Fibroblast of skin of right biceps (primary cell): ENCODE measurements around the gene KLHL9.
"Not testable (repeated sequence)": the region's sequence is repeated elsewhere in the genome, so short reads cannot be mapped to it uniquely, and the experiment has no call there.

Experiments used
- DNase-seq: peaks from one replicate; pipeline ENCODE4 v3.0.0-alpha.2; 2013

KLHL9 gene

DNA sequence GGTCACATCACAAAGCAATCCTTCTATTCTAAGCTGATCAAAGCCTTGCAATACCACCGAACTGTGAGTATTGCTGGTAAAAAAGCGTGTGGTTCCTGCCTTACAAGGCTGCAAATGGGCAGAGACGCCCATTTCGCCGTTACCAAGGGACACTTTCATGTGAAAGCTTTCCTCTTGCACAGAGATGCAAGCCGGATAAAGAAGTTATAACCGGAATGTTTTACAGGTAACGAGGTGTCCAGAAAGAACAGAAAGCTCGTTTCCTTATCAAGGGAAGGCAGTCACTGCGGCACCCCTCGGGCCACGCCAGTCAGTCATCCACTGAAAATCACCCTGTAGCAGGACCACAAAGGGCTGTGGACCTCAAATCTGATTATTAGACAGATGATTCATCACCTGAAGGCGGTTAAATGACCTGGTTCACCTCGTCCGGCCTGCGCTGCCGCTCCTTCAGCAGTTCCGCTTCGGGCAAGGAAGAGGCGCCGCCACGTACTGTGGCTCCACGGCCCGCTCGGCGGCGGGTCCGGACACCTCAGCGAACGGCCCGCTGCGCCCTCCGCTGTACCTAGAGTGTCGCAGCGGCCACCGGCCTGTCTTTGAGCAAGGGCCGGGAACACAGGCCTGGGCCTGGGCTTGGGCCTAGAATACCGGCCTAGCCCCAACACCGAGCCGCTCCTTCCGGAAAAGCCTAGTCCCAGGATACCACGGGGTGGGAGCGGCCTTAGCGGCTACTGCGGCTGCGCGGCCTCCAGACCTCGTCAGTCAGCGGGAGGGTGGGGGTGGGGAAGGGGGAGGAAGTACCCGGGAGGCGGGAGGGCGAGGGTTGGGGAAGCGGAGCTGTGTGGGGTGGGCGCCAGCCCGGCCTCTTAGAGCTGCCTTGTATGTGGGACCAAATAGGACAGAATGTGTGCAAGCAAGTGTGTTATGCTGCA is at the start of gene KLHL9:
TSS of gene KLHL9 (minus strand) at position 704 of the 932 bp plus-strand sequence. CDS start at position 159, 545 bp downstream.
- peak; percentile 94 for DNase-seq

DNA sequence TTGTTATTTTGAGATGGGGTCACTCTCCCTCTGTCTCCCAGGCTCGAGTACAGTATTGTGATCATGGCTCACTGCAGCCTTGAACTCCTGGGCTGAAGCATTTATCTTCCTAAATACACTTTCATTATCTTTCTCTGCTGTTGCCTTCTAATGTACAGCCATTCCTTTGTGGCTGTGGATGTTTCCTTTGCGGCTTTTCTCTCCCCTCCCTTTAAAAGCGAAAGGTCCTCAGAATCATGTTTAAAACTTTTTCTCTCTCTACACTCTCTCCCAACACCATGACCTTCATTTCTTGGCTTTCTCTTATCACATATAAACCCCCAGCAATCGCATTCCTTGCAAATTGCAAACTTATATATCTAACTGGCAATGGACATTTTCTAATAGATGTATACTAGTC is 48.4 kb upstream of the KLHL9 start:
- DNase-seq, result no peak

- DNase-seq, result no peak
Observed at GRCh38 chr9:21381448-21382339, 46.5 kb upstream of the KLHL9 start.

GRCh38 chr9:21371467-21371866 is 36.3 kb upstream of the KLHL9 start:
- DNase-seq, result not testable (repeated sequence)

- no peak for DNase-seq
Observed at GRCh38 chr9:21367957-21368356, 32.8 kb upstream of the KLHL9 start, which contains the start of gene IFNA13. TSS of gene IFNA13 (minus strand) at chr9:21368057. CDS start at chr9:21368010, 47 bp downstream.

DNA sequence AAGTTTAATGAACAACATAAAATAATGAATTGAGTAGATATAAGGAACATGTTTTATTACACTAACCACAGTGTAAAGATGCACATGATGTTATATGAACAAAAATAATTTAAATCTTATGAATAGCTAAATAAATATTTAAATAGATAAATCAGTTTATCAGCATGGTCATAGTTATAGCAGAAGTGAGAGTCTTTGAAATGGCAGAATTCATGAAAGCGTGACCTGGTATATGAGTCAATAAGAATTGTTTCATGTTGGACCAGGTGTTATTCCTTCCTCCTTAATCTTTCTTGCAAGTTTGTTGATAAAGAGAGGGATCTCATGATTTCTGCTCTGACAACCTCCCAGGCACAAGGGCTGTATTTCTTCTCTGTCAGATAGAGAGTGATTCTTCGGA is 32.0 kb upstream of the KLHL9 start:
- DNase-seq, result not testable (repeated sequence)

GRCh38 chr9:21362287-21362686 is 27.1 kb upstream of the KLHL9 start:
- DNase-seq, result no peak

GRCh38 chr9:21357479-21358460 is 22.6 kb upstream of the KLHL9 start:
- DNase-seq, result peak; percentile 15

GRCh38 chr9:21350787-21351186 is 15.6 kb upstream of the KLHL9 start, which contains the start of gene IFNA6:
TSS of gene IFNA6 (minus strand) at chr9:21350887. CDS start at chr9:21350887, 0 bp downstream.
- DNase-seq, result no peak

DNA sequence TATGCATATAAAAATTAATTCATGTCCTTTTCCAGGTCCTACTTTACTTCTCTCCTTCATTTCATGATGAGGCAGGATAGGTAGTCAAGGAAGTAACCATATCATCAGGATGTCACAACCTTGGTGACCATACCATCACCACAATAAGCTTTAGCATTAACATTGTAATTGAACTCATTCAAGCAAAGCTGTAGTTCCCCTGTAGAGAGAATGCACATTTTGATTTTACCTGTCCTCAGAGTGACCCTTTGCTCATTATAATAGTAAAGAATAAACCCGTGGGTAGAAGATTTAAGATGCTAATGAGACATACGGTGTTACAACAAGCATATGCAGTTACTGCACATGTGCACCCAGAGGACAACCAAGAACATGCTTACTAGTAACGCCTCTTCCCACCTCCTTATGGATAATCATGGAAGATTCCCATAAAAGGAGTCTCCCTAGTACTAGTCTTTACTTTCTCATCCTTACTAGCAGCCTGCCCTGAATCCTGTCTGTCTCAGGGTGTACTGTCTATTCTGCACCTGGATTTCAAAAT is 13.3 kb upstream of the KLHL9 start:
- no peak for DNase-seq

DNA sequence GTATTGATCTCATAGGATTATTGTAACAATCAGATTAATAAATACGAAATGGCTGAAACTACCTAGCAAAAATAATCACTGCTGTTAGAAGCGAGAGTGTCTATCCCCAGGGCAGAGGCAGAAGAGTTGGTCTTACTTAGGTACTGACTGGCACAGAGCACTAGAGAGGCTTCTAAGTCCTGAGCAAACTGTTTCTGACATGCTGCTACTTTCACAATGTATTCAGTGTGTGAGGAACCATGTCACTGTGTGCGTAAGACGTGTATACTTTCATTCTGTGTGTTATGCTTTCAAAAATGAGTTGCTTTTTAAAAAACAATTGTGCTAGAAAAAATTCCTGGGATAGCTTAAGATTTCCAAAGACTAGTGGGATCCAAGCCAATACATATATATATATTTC is 5.5 kb upstream of the KLHL9 start:
- DNase-seq, result no peak

DNA sequence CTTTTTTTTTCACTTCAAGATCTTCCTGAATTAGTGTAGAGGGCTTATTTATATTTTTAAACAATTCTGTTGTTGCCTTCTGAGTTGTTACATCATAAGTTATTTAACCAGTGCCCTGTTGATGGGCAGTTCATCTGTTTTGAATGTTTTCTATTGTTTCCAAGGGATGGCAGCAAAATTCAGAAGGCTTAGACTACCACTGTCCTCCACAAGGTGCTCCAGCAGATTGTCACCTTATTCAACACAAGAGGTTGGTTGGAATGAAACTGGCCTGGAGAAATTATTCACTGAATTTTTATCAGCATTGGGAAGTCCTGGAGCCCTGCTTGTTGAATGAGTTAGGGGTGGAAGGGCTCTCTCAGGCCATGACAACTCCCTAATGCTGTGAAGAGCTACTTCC is 1.3 kb upstream of the KLHL9 start:
- DNase-seq, result no peak

DNA sequence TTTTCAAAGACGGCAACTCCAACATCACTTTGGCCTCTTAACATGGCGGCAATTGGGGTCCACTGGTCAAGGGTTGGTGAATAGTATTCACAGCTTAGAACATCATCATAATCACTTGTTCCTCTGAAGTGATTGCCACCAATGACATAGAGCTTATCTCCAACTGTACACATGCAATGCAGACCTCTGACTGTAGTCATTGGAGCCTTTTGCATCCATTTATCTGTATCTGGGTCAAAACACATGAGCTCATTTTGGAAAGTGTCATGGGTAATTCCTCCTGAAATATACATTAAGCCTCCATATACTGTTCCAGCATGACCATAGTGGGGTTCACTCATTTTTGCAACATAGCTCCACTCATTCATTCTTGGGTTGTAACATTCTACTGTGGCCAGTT is 2.0 kb downstream of the KLHL9 start:
- no peak for DNase-seq

DNA sequence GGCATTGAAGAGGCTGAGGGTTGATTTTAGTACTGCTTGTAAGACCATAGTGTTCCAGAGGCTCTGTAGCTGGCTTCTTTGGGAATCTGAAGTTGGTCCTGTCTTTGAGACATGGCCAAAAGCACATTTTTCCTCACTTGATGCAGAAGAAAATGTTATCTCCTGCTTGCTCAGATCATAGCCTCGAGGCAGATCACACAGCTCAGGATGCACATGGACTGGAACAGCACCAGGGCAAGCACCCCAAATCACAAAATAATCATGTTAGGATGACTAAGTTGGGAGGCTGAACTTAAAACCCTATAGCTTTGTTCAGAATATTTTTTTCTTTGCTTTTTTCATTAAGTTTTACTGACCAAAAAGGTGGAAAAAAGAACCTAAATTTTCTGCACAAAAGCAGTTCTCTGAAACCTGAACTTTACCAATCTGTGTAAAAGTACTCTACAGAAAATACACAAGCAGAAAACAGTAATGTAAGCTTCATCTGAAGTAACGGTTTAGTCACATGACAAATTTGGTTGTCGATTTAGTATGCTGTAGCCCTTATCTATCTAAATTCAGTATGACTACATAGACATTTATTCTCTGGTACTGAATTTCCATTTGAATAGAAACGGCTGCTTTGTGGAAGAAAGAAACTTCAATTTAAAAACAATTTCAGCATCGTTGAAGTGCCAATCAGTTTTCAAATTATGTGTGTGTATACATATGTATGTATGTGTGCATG is 3.4 kb downstream of the KLHL9 start:
- DNase-seq, result no peak

DNA sequence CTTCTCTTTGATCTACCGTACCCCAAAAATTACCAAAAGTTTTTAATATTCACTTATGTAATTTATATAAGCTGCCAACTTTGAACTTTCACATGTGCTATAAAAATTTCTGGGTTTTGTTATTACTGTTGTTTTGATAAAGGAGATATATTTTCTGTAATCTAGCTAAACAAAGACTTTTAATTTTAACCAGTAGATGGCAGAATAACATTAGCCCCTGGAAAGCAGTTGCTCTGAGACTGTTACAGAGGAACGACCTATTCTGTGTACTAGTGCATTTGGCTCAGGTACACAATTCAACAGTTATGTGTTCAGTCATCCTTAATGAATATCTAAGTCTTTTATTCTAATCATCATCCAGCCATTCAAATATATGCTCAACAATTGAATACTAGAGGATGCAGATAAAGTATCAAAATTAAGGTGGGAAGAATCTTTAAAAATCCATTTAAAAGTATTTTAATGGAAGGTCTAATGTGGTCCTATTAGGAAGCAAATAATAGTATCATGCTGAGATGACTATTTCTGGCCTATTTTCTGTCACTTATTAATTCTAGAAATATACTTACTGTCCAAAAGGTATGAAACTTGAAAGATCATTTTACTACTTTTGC is 8.6 kb downstream of the KLHL9 start:
- DNase-seq, result peak; percentile 42

- no peak for DNase-seq
Observed at GRCh38 chr9:21324047-21324446, 11.2 kb downstream of the KLHL9 start.

DNA sequence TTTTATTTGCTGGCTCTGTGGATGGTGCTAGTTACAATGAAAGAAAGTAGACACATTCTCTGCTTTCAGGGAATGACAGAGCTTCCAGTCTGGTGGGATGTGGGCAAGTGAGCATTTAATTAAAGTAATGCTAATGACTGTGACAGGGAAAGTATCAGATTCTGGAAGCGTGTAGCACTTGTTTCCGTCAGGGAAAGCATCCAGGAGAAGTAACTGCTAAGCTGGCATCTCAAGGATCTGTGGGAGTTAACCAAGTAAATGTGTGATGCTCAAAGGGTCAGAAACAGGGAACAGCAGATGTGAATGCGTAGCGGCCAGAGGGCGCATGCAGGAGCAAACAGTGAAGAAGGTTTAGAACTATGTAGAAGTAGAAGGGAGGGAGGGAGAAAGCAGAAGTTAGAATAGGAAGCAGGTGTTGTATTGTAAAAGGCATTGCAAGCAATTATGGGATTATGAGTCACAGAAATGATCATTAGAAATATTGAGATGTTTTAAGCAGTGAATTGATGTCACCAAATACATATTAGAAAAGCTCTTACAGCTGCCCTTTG is 12.2 kb downstream of the KLHL9 start:
- no peak for DNase-seq

DNA sequence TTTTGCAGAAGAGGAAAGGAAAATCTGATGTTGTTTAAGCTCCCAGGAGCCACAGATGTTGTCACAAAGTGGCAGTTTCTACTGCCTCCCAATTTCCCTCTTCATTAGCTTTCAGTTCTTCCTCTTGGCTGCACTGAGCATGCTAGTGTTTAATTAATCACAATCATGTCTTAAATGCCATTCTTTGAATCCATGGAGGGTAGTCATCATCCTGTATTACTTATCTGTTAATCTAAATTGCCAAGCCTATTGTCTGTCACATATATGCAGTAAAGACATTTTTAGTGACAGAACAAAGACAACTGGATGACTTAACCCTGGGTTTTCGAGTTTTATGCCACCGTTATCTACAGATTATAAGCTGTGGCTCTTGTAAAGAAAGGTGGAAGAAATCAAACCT is 14.7 kb downstream of the KLHL9 start:
- no peak for DNase-seq

GRCh38 chr9:21317956-21318923 is 17.0 kb downstream of the KLHL9 start:
- peak; percentile 48 for DNase-seq
